GM18502 (cell line): ENCODE measurements around the gene PREPL.

ENCODE experiments used
- ATAC-seq: cut with Tn5 transposase; IDR thresholded peaks from one replicate; pipeline ENCODE4 v1.9.1; 2021; ENCODE audit warnings: mild to moderate bottlenecking; ENCODE audit not compliant: unreplicated experiment, poor library complexity

The PREPL gene

GRCh38 chr2:44299635-44300034, 61.7 kb downstream of the PREPL start:
- no peak for ATAC-seq

GRCh38 chr2:44297431-44297830, 63.9 kb downstream of the PREPL start:
- ATAC-seq, result no peak

- no peak for ATAC-seq
Observed at GRCh38 chr2:44296653-44297052, 64.6 kb downstream of the PREPL start.

GRCh38 chr2:44295633-44296359, 65.5 kb downstream of the PREPL start:
- no peak for ATAC-seq

GRCh38 chr2:44295113-44295512, 66.2 kb downstream of the PREPL start:
- ATAC-seq, result no peak

GRCh38 chr2:44291281-44292248, 69.7 kb downstream of the PREPL start:
- ATAC-seq, result no peak

GRCh38 chr2:44290261-44290660, 71.0 kb downstream of the PREPL start:
- no peak for ATAC-seq

- no peak for ATAC-seq
Observed at GRCh38 chr2:44286884-44287638, 74.2 kb downstream of the PREPL start.

GRCh38 chr2:44286119-44286883, 75.0 kb downstream of the PREPL start:
- ATAC-seq, result no peak

- ATAC-seq, result no peak
Observed at GRCh38 chr2:44285174-44285573, 76.1 kb downstream of the PREPL start.

- ATAC-seq, result no peak
Observed at GRCh38 chr2:44283116-44283666, 78.1 kb downstream of the PREPL start.

- no peak for ATAC-seq
Observed at GRCh38 chr2:44280869-44281268, 80.4 kb downstream of the PREPL start.

- no peak for ATAC-seq
Observed at GRCh38 chr2:44277541-44277940, 83.8 kb downstream of the PREPL start.

GRCh38 chr2:44275927-44276303, 85.4 kb downstream of the PREPL start:
- no peak for ATAC-seq

- ATAC-seq, result no peak
Observed at GRCh38 chr2:44273596-44273995, 87.7 kb downstream of the PREPL start.

GRCh38 chr2:44273076-44273475, 88.2 kb downstream of the PREPL start:
- ATAC-seq, result no peak

GRCh38 chr2:44271296-44271695, 90.0 kb downstream of the PREPL start:
- ATAC-seq, result no peak

- no peak for ATAC-seq
Observed at GRCh38 chr2:44269831-44270230, 91.5 kb downstream of the PREPL start.

- no peak for ATAC-seq
Observed at GRCh38 chr2:44267796-44268648, 93.3 kb downstream of the PREPL start.
